Measurements from ENCODE around the gene ARHGAP19.

The ARHGAP19 gene

GRCh38 chr10:97200616-97201015 lies 91.8 kb downstream of the ARHGAP19 start:
- TF ChIP-seq, protein P1, sequence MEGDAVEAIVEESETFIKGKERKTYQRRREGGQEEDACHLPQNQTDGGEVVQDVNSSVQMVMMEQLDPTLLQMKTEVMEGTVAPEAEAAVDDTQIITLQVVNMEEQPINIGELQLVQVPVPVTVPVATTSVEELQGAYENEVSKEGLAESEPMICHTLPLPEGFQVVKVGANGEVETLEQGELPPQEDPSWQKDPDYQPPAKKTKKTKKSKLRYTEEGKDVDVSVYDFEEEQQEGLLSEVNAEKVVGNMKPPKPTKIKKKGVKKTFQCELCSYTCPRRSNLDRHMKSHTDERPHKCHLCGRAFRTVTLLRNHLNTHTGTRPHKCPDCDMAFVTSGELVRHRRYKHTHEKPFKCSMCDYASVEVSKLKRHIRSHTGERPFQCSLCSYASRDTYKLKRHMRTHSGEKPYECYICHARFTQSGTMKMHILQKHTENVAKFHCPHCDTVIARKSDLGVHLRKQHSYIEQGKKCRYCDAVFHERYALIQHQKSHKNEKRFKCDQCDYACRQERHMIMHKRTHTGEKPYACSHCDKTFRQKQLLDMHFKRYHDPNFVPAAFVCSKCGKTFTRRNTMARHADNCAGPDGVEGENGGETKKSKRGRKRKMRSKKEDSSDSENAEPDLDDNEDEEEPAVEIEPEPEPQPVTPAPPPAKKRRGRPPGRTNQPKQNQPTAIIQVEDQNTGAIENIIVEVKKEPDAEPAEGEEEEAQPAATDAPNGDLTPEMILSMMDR (IDR thresholded peaks at IDR 0.05): no peak
- TF ChIP-seq ZFX (IDR thresholded peaks at IDR 0.05; ENCODE audit: borderline replicate concordance): no peak
- H3K27ac ChIP-seq: no peak overlapping the region

DNA sequence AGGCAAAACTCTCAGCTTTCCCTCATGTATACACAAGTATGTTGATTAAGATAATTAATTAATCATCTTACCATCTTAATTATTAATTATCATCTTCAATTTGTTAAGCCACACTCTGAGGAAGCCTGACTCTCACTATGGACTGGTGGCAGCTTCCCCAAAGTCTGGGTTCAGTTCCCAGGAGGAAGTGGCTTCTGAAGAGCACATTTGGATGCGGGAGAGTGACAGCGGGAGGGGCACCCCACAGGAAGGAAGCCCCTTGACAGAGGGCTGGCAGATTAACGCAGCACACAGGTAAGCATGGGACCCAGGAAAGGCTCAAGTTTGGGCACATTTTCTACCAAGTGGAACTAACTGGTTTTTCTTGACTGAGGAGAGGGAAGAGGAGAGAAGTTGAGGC lies 93.3 kb downstream of the ARHGAP19 start:
- TF ChIP-seq ZFX (IDR thresholded peaks at IDR 0.05; ENCODE audit: borderline replicate concordance): no peak
- TF ChIP-seq, protein P1 (IDR thresholded peaks at IDR 0.05): no peak
- no peak overlapping the region for H3K27ac ChIP-seq

GRCh38 chr10:97197030-97197500 lies 95.4 kb downstream of the ARHGAP19 start:
- TF ChIP-seq ZFX (IDR thresholded peaks at IDR 0.05; ENCODE audit: borderline replicate concordance): no peak
- TF ChIP-seq, protein P1 (IDR thresholded peaks at IDR 0.05): no peak
- peak overlapping the region; percentile 64 for H3K27ac ChIP-seq

DNA sequence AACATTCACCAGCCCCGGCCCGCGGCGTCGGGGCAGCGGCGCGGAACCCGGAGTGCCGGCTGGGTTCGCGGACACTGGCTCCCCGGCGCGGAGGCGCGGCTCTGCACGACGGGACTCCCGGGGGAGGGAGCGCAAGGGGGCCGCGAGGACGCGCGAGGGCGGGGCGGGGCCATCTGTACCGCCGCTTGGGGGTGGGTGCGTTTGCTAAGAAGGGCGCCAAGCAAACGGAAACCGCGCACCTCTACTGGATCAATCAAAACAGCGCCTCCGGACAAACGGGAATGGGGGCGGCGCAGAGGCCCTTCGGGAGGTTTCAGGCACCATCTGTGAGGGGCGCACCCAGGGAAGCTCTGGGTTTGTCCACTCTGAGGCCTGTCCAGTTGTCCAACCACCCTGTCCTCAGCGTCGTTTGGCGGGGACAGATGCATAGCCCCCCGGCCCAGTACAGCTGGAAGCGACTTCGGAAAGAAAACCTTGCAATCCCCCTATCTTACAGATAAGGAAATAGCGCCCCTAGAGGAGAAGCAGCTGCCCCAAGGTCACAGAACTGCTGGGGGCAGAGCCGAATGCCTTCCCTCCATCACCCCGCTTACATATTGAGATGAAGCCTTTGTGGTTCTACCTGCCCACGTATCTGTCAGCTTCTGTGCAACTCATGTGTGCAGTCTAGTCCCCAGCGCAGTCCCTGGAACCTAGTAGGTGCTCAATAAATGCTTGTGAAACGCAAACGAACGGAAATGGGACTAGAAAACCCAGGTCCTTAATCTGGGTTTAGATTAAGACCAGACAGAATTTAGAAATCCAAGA lies 96.0 kb downstream of the ARHGAP19 start:
- no peak for TF ChIP-seq ZFX (IDR thresholded peaks at IDR 0.05; ENCODE audit: borderline replicate concordance)
- TF ChIP-seq, protein P1 (IDR thresholded peaks at IDR 0.05): peak; percentile 83
- peak overlapping the region; percentile 64 for H3K27ac ChIP-seq

DNA sequence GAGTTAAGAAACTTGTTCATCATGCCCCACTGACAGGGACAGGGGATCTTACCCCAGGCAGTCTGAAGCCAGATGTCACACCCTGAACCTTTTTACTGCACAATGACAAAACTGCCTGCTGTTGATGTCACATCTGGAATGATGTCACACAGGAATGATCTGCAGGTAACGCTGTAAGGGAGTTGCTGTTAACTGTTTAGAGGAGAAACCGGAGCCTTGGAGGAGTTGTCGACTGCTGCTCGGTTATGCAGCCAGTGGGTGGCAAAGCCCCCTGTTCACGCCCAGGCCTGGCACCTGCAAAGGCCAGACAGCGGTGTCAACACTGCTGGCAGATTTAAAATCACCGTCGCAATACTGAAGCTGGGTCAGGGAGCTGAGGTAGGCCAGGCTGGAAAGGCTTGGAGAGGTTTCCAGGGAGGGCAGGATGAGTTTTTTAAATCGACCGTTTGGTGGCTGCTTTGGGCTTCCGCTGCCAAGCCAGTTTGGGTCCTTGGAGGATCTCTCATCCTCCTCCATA lies 96.7 kb downstream of the ARHGAP19 start:
- peak overlapping the region; percentile 64; the same call in 1 of the 2 replicates for H3K27ac ChIP-seq
- no peak for TF ChIP-seq ZFX (IDR thresholded peaks at IDR 0.05; ENCODE audit: borderline replicate concordance)
- TF ChIP-seq, protein P1 (IDR thresholded peaks at IDR 0.05): no peak

- TF ChIP-seq ZFX (IDR thresholded peaks at IDR 0.05; ENCODE audit: borderline replicate concordance): no peak
- TF ChIP-seq, protein P1 (IDR thresholded peaks at IDR 0.05): no peak
- H3K27ac ChIP-seq: no peak overlapping the region
Measured at GRCh38 chr10:97192952-97193435, 99.4 kb downstream of the ARHGAP19 start.

GRCh38 chr10:97190450-97190849 lies 102.0 kb downstream of the ARHGAP19 start:
- no peak overlapping the region for H3K27ac ChIP-seq
- TF ChIP-seq, protein P1 (IDR thresholded peaks at IDR 0.05): no peak
- TF ChIP-seq ZFX (IDR thresholded peaks at IDR 0.05; ENCODE audit: borderline replicate concordance): no peak
